HEK293 (cell line): ENCODE measurements around the gene ZBTB22.

ENCODE experiments used
- CTCF ChIA-PET: fragments of 350-600 bp; formaldehyde crosslinking; extraction: SDS; loops from one replicate; lab custom pipeline; 2021; ENCODE audit warnings: antibody characterized with exemption; lab: Yijun Ruan, JAX
- POLR2A ChIA-PET: fragments of 300-600 bp; formaldehyde crosslinking; extraction: SDS; loops from one replicate; lab custom pipeline; 2020; ENCODE audit warnings: antibody characterized with exemption, inconsistent platforms; lab: Yijun Ruan, JAX
- H3K27ac ChIP-seq: fragments of 200-500 bp; sonication (Bioruptor generic); 2 replicates; pipeline ENCODE4 v1.5.1; 2014; ENCODE audit warnings: low read depth, low read length, control low read depth, inconsistent platforms; ENCODE audit errors: extremely low read depth
- H3K36me3 ChIP-seq, 2 experiments: fragments of 200-500 bp in 1 of 2; sonication (Bioruptor generic) in 1 of 2; 1 replicate in 1 of 2; 2 replicates in 1 of 2; pipeline ENCODE4 v1.5.1; 2014 to 2017; ENCODE audit warnings: inconsistent platforms in 2 of 2, low read length in 2 of 2; ENCODE audit not compliant: control insufficient read depth in 2 of 2, insufficient read depth in 1 of 2
- H3K4me1 ChIP-seq: fragments of 200-500 bp; sonication (Bioruptor generic); 2 replicates; pipeline ENCODE4 v1.5.1; 2014; ENCODE audit warnings: mild to moderate bottlenecking, low read length, inconsistent platforms; ENCODE audit not compliant: control insufficient read depth, insufficient read depth
- H3K4me3 ChIP-seq: 2 replicates; pipeline ENCODE4 v1.5.1; 2011; ENCODE audit warnings: low read depth, mild to moderate bottlenecking, control low read depth, low read length, moderate library complexity
- H3K9me3 ChIP-seq: fragments of 200-500 bp; sonication (Bioruptor generic); 2 replicates; pipeline ENCODE4 v1.5.1; 2014; ENCODE audit warnings: low read depth, low read length, inconsistent platforms; ENCODE audit not compliant: control insufficient read depth, insufficient read depth
- KLF16 ChIP-seq: fragments of 450-650 bp; formaldehyde crosslinking; IDR thresholded peaks from 2 replicates; pipeline ENCODE4 v1.5.1; 2017; ENCODE audit warnings: missing biosample characterization, missing genetic modification characterization
- ZNF214 ChIP-seq: fragments of 450-650 bp; formaldehyde crosslinking; IDR thresholded peaks from 2 replicates; pipeline ENCODE4 v1.5.1; 2017; ENCODE audit warnings: missing biosample characterization, mild to moderate bottlenecking, missing genetic modification characterization, borderline replicate concordance
- ZNF404 ChIP-seq: fragments of 450-650 bp; formaldehyde crosslinking; IDR thresholded peaks from 2 replicates; pipeline ENCODE4 v1.5.1; 2017; ENCODE audit warnings: missing biosample characterization, missing genetic modification characterization
- ZNF548 ChIP-seq: fragments of 450-650 bp; formaldehyde crosslinking; IDR thresholded peaks from 2 replicates; pipeline ENCODE4 v1.5.1; 2016; ENCODE audit warnings: missing biosample characterization, missing genetic modification characterization
- ZNF558 ChIP-seq: fragments of 450-650 bp; formaldehyde crosslinking; IDR thresholded peaks from 2 replicates; pipeline ENCODE4 v1.5.1; 2016; ENCODE audit warnings: missing biosample characterization, missing genetic modification characterization
- ZSCAN16 ChIP-seq: fragments of 450-650 bp; formaldehyde crosslinking; IDR thresholded peaks from 2 replicates; pipeline ENCODE4 v1.5.1; 2016; ENCODE audit warnings: missing biosample characterization, missing genetic modification characterization
- TF ChIP-seq, protein P1 (sequence below): fragments of 450-650 bp; formaldehyde crosslinking; IDR thresholded peaks from 2 replicates; pipeline ENCODE4 v1.5.1; 2016; ENCODE audit warnings: missing biosample characterization, missing genetic modification characterization
- TF ChIP-seq, protein P2 (sequence below): fragments of 450-650 bp; formaldehyde crosslinking; IDR thresholded peaks from 2 replicates; pipeline ENCODE4 v1.5.1; 2016; ENCODE audit warnings: missing biosample characterization, missing genetic modification characterization
- TF ChIP-seq, protein P3 (sequence below): fragments of 450-650 bp; IDR thresholded peaks from 2 replicates; pipeline ENCODE4 v1.5.1; 2018; ENCODE audit warnings: missing biosample characterization, mild to moderate bottlenecking, missing genetic modification characterization
- TF ChIP-seq, protein P4 (sequence below): fragments of 450-650 bp; formaldehyde crosslinking; IDR thresholded peaks from 2 replicates; pipeline ENCODE4 v1.5.1; 2017; ENCODE audit warnings: missing biosample characterization, missing genetic modification characterization
- TF ChIP-seq, protein P5 (sequence below): fragments of 450-650 bp; formaldehyde crosslinking; IDR thresholded peaks from 2 replicates; pipeline ENCODE4 v1.5.1; 2016; ENCODE audit warnings: missing biosample characterization, missing genetic modification characterization

The ZBTB22 gene

DNA sequence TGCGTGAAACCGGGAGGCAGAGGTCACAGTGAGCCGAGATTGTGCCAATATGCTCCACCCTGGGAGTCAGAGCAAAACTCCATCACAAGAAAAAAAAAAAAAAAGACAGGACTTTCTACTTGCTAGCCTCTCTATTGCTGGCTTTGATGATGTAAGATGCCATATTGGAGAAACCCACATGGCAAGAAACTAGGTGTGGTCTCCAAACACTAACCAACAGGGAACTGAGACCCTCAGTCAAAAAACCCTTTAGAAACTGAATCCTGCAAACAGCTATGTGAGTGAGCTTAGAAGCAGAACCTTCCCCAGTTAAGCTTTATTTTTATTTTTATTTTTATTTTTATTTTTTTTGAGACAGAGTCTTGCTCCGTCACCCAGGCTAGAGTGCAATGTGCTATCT, 18.4 kb upstream of the ZBTB22 start:
- Histone ChIP-seq H3K4me1 (no peaks in the 10 kb centered on the region), H3K36me3 (no peaks in the 10 kb centered on the region), H3K4me3 (no peak overlapping the region), H3K9me3 (no peaks in the 10 kb centered on the region), H3K27ac (no peak overlapping the region)
- ChIA-PET POLR2A (interaction anchor here (1.1 kb wide), 1 partner anchor 23 kb away, joined by 3 read pairs; no protein-coding TSS in a partner anchor), CTCF (interaction anchor here (0.6 to 1.3 kb wide), 5 partner anchors 9 to 454 kb away, joined by 3 to 5 read pairs (median 4); no protein-coding TSS in a partner anchor)
- TF ChIP-seq ZNF214 (tag by site-specific recombination): no peak
- TF ChIP-seq, protein P1, sequence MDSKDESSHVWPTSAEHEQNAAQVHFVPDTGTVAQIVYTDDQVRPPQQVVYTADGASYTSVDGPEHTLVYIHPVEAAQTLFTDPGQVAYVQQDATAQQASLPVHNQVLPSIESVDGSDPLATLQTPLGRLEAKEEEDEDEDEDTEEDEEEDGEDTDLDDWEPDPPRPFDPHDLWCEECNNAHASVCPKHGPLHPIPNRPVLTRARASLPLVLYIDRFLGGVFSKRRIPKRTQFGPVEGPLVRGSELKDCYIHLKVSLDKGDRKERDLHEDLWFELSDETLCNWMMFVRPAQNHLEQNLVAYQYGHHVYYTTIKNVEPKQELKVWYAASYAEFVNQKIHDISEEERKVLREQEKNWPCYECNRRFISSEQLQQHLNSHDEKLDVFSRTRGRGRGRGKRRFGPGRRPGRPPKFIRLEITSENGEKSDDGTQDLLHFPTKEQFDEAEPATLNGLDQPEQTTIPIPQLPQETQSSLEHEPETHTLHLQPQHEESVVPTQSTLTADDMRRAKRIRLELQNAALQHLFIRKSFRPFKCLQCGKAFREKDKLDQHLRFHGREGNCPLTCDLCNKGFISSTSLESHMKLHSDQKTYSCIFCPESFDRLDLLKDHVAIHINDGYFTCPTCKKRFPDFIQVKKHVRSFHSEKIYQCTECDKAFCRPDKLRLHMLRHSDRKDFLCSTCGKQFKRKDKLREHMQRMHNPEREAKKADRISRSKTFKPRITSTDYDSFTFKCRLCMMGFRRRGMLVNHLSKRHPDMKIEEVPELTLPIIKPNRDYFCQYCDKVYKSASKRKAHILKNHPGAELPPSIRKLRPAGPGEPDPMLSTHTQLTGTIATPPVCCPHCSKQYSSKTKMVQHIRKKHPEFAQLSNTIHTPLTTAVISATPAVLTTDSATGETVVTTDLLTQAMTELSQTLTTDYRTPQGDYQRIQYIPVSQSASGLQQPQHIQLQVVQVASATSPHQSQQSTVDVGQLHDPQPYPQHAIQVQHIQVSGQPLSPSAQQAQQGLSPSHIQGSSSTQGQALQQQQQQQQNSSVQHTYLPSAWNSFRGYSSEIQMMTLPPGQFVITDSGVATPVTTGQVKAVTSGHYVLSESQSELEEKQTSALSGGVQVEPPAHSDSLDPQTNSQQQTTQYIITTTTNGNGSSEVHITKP: 0 out of 2 replicates have a peak, but pooled peaks have one; percentile 13
- no peak for TF ChIP-seq ZSCAN16 (tag by site-specific recombination)
- no peak for TF ChIP-seq ZNF404 (tag by site-specific recombination)

DNA sequence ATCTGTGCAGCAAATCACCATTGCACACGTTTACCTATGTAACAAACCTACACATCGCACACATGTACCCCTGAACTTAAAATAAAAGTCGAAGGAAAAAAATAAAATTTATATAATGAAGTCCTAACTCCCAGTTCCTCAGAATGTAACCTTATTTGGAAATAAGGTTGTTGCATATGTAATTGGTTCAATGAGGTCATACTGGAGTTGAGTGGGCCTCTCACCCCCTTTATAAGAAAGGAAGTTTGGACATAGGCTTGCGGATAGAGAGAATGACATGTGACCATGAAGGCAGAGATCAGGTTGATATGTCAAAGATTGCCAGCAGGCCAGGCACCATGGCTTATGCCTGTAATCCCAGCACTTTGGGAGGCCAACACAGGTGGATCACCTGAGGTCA, 16.1 kb upstream of the ZBTB22 start:
- TF ChIP-seq, protein P2, sequence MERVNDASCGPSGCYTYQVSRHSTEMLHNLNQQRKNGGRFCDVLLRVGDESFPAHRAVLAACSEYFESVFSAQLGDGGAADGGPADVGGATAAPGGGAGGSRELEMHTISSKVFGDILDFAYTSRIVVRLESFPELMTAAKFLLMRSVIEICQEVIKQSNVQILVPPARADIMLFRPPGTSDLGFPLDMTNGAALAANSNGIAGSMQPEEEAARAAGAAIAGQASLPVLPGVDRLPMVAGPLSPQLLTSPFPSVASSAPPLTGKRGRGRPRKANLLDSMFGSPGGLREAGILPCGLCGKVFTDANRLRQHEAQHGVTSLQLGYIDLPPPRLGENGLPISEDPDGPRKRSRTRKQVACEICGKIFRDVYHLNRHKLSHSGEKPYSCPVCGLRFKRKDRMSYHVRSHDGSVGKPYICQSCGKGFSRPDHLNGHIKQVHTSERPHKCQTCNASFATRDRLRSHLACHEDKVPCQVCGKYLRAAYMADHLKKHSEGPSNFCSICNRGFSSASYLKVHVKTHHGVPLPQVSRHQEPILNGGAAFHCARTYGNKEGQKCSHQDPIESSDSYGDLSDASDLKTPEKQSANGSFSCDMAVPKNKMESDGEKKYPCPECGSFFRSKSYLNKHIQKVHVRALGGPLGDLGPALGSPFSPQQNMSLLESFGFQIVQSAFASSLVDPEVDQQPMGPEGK (tag by site-specific recombination): no peak
- TF ChIP-seq, protein P3, sequence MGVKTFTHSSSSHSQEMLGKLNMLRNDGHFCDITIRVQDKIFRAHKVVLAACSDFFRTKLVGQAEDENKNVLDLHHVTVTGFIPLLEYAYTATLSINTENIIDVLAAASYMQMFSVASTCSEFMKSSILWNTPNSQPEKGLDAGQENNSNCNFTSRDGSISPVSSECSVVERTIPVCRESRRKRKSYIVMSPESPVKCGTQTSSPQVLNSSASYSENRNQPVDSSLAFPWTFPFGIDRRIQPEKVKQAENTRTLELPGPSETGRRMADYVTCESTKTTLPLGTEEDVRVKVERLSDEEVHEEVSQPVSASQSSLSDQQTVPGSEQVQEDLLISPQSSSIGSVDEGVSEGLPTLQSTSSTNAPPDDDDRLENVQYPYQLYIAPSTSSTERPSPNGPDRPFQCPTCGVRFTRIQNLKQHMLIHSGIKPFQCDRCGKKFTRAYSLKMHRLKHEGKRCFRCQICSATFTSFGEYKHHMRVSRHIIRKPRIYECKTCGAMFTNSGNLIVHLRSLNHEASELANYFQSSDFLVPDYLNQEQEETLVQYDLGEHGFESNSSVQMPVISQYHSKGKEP: no peak
- no peak for TF ChIP-seq KLF16
- TF ChIP-seq, protein P4, sequence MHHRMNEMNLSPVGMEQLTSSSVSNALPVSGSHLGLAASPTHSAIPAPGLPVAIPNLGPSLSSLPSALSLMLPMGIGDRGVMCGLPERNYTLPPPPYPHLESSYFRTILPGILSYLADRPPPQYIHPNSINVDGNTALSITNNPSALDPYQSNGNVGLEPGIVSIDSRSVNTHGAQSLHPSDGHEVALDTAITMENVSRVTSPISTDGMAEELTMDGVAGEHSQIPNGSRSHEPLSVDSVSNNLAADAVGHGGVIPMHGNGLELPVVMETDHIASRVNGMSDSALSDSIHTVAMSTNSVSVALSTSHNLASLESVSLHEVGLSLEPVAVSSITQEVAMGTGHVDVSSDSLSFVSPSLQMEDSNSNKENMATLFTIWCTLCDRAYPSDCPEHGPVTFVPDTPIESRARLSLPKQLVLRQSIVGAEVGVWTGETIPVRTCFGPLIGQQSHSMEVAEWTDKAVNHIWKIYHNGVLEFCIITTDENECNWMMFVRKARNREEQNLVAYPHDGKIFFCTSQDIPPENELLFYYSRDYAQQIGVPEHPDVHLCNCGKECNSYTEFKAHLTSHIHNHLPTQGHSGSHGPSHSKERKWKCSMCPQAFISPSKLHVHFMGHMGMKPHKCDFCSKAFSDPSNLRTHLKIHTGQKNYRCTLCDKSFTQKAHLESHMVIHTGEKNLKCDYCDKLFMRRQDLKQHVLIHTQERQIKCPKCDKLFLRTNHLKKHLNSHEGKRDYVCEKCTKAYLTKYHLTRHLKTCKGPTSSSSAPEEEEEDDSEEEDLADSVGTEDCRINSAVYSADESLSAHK (tag by site-specific recombination): no peak
- TF ChIP-seq, protein P5, sequence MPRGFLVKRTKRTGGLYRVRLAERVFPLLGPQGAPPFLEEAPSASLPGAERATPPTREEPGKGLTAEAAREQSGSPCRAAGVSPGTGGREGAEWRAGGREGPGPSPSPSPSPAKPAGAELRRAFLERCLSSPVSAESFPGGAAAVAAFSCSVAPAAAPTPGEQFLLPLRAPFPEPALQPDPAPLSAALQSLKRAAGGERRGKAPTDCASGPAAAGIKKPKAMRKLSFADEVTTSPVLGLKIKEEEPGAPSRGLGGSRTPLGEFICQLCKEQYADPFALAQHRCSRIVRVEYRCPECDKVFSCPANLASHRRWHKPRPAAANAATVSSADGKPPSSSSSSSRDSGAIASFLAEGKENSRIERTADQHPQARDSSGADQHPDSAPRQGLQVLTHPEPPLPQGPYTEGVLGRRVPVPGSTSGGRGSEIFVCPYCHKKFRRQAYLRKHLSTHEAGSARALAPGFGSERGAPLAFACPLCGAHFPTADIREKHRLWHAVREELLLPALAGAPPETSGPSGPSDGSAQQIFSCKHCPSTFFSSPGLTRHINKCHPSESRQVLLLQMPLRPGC: no peak
- no peak for TF ChIP-seq ZNF558 (tag by site-specific recombination)
- TF ChIP-seq ZNF548 (tag by site-specific recombination): no peak
- no peaks in the 10 kb centered on the region for H3K36me3 ChIP-seq
- POLR2A ChIA-PET: interaction anchor here (1.1 kb wide), 1 partner anchor 351 kb away, joined by 3 read pairs; no protein-coding TSS in a partner anchor
- no peaks in the 10 kb centered on the region for H3K4me1 ChIP-seq
- no peak overlapping the region for H3K4me3 ChIP-seq
- no peak overlapping the region for H3K27ac ChIP-seq
- CTCF ChIA-PET: no interaction called here
- H3K9me3 ChIP-seq: no peaks in the 10 kb centered on the region
